Glomerular visceral epithelial cell (primary cell): ENCODE results near the gene BEND2.
"Not testable (repeated sequence)": the region's sequence is repeated elsewhere in the genome, so short reads cannot be mapped to it uniquely, and the experiment has no call there.

Source experiments
- DNase-seq: peaks from one replicate; pipeline ENCODE4 v3.0.0-alpha.2; 2016; ENCODE audit errors: extremely low spot score

BEND2 gene

GRCh38 chrX:18220786-18221185, at the start of gene BEND2:
BEND2 (minus strand) TSS chrX:18220886; CDS start chrX:18220750, 136 bp downstream.
- no peak for DNase-seq

GRCh38 chrX:18255059-18255458, 34.4 kb upstream of the BEND2 start:
- no peak for DNase-seq

- DNase-seq, result no peak
These were observed 32.1 kb upstream of the BEND2 start for GRCh38 chrX:18252644-18253359.

GRCh38 chrX:18229646-18230045, 9.0 kb upstream of the BEND2 start:
- not testable (repeated sequence) for DNase-seq

- DNase-seq, result no peak
These were observed 7.4 kb upstream of the BEND2 start for GRCh38 chrX:18228069-18228468.

- DNase-seq, result no peak
These were observed 6.8 kb upstream of the BEND2 start for GRCh38 chrX:18227458-18227857.

GRCh38 chrX:18210470-18210869, 10.2 kb downstream of the BEND2 start:
- DNase-seq, result no peak

- no peak for DNase-seq
These were observed 14.0 kb downstream of the BEND2 start for GRCh38 chrX:18206657-18207056.

- DNase-seq, result no peak
These were observed 17.1 kb downstream of the BEND2 start for GRCh38 chrX:18203631-18204030.

- no peak for DNase-seq
These were observed 26.0 kb downstream of the BEND2 start for GRCh38 chrX:18194688-18195087.

- no peak for DNase-seq
These were observed 41.2 kb downstream of the BEND2 start for GRCh38 chrX:18179446-18179845.

GRCh38 chrX:18174971-18175370, 45.7 kb downstream of the BEND2 start:
- DNase-seq, result no peak

GRCh38 chrX:18174209-18174608, 46.5 kb downstream of the BEND2 start:
- DNase-seq, result no peak

GRCh38 chrX:18173494-18174180, 47.0 kb downstream of the BEND2 start:
- DNase-seq, result no peak

- DNase-seq, result no peak
These were observed 47.7 kb downstream of the BEND2 start for GRCh38 chrX:18172970-18173369.

GRCh38 chrX:18170910-18171309, 49.8 kb downstream of the BEND2 start:
- DNase-seq, result no peak

GRCh38 chrX:18166068-18166467, 54.6 kb downstream of the BEND2 start:
- no peak for DNase-seq

GRCh38 chrX:18160369-18160768, 60.3 kb downstream of the BEND2 start:
- no peak for DNase-seq

GRCh38 chrX:18158963-18159362, 61.7 kb downstream of the BEND2 start:
- no peak for DNase-seq

- DNase-seq, result no peak
These were observed 69.0 kb downstream of the BEND2 start for GRCh38 chrX:18151649-18152048.

GRCh38 chrX:18151157-18151556, 69.5 kb downstream of the BEND2 start:
- DNase-seq, result no peak

- DNase-seq, result no peak
These were observed 71.2 kb downstream of the BEND2 start for GRCh38 chrX:18149454-18149853.

GRCh38 chrX:18146954-18147353, 73.7 kb downstream of the BEND2 start:
- peak; percentile 2 for DNase-seq
